Inflammatory macrophage treated with lipopolysaccharide for 4 hours (primary cell): ENCODE measurements around the gene GYS1.

ENCODE experiments used
- DNase-seq: peaks from one replicate; pipeline ENCODE4 v3.0.0-alpha.2; 2020

GYS1 gene

DNA sequence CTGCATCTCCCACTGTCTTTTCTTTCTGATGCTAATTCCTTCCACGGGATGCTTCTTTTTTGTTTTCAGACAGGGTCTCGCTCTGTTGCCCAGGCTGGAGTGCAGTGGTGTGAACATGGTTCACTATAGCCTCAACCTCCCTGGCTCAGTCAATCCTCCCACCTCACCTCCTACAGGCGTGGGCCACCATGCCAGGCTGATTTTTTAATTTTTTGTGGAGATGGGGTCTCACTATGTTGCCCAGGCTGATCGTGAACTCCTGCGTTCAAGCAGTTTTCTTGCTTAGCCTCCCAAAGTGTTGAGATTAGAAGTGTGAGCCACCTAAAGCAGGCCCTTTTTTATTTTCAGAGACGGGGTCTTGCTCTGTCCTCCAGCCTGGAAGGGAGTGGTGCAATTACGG, 4.8 kb downstream of the GYS1 start:
- DNase-seq = no peak

GRCh38 chr19:48987323-48987722, 5.8 kb downstream of the GYS1 start:
- no peak for DNase-seq

- DNase-seq = peak; percentile 12
Measured at GRCh38 chr19:48986211-48986610, 6.9 kb downstream of the GYS1 start.

DNA sequence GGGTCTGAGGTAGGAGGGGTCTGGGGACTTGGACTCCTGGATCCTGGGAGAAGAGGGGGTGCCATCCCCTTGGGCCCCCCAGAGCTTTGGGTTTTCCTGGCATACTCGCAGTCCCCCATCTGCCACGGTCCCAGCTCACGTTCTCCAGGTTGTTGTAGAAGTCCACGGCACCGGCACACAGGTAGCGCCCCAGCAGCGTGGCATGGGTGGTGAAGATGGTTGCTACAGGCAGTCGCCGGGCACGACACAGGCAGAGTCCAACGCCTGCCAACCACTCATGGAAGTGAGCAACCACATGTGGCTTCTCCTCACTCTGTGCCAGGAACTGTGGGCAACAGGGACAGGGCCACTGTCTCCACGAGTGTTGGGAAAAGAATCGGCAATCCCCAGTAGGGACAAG, 7.4 kb downstream of the GYS1 start:
- no peak for DNase-seq

DNA sequence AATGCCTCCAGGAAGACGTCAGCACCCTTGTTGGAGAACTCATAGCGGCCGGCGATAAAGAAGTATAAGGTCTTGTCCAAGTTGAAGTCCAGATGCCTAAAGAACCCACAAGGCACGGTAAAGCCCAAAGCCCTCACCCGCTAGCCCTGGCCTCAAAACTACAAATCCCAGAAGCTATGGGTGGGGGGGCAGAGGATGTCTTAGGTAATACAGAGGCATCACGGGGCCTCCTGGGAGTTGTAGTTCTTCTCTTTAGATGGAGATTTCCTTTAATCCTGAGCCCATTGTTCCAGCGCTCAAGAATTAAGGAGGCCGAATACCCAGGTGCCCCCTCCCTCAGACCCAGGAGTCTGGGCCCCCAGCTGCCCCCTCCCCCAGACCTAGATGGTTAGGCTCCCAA, 10.8 kb downstream of the GYS1 start:
- DNase-seq = no peak

- DNase-seq = no peak
Measured at GRCh38 chr19:48977061-48977460, 16.0 kb downstream of the GYS1 start.

DNA sequence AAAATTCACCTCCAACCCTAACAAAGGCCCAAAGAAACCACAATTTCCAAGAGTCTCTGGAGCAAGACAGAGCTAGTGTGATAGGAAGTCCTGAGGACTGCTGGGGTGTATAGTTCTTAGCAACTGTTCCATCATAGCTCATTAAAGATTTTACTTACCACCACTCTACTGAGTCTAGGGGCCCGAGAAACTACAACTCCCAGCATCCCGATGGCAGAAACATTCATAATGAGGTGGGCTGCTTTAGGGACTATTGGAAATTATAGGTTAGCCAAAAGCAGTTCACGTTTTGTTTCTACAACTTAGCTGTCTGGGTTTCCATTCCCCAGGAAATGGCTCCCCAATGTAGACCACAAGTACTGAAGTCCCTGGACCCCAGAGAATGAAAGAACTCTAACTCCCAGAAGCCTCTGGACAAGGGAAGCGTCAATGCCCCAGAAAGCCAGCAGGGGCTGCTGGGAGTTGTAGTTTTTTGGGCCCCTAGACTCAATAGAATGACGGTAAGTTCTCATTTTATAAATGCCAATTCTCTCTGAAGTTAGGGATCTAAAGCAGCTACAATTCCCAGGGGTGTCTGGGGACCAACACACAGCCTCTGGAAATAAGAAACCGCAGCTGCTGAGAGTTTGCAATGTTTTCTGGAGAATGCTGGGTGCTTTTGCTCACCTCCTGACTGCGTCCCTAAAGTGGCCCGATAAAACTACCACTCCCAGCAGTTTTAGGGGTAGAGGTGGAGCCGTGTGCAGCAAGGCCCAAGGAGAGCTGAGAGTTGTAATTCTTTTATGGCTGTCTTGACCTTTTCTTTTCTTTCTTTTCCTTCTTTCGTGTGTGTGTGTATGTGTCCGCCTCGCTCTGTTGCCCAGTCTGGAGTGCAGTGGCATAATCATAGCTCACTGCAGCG, 16.9 kb downstream of the GYS1 start:
- no peak for DNase-seq

DNA sequence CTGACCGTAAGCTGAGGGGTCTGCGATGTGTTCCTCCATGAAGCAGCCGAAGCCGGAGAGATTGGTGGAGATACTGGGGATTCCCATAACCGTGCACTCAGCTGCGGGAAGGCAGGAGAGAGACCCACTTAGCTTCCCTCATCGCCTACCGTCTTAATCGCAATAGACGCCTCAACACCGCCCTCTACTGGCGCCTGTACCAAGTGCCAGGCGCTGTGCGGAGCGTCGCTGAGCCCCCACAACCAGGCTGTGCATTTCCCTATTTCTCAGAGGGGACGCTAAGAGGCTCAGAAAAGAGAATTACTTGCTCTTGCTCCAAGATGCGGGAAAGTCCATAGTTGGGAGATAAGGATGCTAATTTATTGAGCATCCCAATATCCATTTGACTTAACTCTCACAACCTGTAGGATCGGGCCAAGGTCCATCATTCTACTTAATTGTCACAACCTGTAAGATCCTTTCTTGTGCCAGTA, 22.1 kb downstream of the GYS1 start:
- DNase-seq = peak; percentile 84

DNA sequence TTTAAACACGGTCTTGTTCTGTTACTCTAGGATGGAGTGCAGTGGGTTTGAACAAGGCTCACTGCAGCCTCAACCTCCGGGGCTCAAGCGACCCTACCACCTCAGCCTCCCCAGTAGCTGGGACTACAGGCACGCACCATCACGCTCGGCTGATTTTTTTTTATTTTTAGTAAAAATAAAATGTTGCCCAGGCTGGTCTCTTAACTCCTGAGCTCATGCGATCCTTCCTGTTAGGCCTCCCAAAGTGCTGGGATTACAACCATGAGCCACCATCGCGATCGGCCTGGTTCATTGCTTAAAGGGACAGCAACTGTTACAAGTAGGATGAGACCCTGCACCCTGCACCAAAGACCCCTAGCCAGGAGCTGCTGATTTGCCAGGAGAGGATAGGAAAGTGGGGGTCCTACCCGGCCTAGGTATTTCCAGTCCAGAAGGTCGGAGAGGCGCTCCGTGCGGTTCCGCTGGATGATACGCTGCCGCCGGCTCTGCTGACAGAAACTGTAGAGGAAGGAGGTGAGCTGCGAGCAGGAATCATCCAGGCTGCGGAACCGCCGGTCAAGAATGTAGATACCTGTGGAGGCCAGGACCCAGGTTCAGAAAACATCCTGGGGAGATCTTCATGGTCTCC, 22.9 kb downstream of the GYS1 start:
- no peak for DNase-seq

GRCh38 chr19:48969276-48970138, 23.6 kb downstream of the GYS1 start:
- peak; percentile 44 for DNase-seq

GRCh38 chr19:48968813-48969218, 24.3 kb downstream of the GYS1 start:
- DNase-seq = no peak

DNA sequence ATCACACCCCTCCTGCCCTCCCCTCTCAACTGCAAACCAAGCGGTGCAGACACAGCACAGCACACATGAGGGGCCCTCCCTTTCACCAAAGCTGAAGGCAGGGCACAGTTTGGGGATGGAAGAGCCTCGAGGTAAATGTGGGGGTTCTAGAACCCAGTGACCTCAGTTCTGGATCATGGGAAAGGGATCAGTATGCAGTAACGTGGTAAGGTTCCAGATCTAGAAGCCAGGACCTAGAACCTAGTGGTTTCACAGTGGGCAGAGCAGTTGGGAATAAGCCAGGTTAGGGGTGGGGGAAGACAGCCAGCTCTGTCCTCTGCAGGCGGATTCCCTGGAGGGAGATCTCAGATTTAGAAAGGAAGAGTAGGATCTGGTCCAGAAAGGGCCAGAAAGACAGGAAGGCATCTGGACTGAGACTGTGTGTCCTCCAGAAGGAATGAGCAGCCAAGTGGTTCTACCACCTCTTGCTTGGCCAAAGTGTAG, 24.9 kb downstream of the GYS1 start:
- DNase-seq = no peak

- DNase-seq = peak; percentile 98
Measured at GRCh38 chr19:48967346-48968178, 25.5 kb downstream of the GYS1 start.

DNA sequence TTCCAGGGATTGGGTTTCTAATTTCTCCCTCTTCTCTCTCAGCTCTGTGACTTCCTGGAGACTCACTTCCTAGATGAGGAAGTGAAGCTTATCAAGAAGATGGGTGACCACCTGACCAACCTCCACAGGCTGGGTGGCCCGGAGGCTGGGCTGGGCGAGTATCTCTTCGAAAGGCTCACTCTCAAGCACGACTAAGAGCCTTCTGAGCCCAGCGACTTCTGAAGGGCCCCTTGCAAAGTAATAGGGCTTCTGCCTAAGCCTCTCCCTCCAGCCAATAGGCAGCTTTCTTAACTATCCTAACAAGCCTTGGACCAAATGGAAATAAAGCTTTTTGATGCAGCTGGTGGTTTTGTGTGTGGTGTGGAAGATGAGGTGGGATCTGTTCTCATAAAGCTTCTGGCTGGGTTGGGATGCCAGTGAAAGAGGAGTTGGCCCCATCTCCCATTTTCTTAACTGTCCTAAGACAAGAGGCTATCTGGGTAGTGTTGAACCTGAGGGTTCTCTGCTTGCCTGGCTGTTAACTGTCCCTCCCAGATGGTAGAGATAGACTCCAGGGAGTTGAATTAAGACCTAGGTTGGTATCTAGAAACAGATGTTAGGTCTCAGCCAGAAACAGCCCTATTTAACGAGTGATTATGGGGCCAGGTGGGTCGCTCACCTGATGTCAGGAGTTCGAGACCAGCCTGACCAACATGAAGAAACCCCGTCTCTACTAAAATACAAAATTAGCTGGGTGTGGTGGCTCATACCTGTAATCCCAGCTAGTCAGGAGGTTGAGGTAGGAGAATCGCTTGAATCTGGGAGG, 26.4 kb downstream of the GYS1 start:
- DNase-seq = peak; percentile 65

DNA sequence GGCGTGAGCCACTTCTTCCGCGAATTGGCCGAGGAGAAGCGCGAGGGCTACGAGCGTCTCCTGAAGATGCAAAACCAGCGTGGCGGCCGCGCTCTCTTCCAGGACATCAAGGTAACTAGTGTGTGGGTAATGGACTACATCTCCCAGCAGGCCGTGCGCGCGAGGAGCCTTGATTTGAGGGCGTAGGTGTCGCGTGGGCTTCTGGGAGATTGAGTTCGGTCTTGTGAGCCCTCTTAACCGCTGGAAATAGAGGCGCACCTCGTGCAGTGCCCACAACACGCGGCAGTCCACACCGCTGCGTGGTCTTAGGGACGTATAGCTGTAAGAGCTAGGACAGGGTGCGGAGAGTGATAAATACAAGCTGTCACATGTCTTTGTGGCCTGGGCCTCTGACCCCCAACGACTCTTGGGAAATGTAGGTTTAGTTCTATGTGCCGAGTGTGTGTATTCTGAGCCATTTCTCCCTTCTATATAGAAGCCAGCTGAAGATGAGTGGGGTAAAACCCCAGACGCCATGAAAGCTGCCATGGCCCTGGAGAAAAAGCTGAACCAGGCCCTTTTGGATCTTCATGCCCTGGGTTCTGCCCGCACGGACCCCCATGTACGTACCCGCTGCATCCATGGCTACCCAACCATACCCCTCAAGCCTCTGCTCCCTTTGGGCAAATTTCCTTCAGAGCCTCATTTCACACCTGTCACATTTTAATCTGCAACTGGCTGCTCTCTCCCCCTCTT, 27.1 kb downstream of the GYS1 start:
- peak; percentile 85 for DNase-seq

- peak; percentile 97 for DNase-seq
Measured at GRCh38 chr19:48965040-48965805, 27.9 kb downstream of the GYS1 start, which contains the start of gene FTL. Gene FTL (plus strand): TSS chr19:48965309. CDS start chr19:48965508, 199 bp downstream.

- DNase-seq = no peak
Measured at GRCh38 chr19:48964205-48965039, 28.7 kb downstream of the GYS1 start.

DNA sequence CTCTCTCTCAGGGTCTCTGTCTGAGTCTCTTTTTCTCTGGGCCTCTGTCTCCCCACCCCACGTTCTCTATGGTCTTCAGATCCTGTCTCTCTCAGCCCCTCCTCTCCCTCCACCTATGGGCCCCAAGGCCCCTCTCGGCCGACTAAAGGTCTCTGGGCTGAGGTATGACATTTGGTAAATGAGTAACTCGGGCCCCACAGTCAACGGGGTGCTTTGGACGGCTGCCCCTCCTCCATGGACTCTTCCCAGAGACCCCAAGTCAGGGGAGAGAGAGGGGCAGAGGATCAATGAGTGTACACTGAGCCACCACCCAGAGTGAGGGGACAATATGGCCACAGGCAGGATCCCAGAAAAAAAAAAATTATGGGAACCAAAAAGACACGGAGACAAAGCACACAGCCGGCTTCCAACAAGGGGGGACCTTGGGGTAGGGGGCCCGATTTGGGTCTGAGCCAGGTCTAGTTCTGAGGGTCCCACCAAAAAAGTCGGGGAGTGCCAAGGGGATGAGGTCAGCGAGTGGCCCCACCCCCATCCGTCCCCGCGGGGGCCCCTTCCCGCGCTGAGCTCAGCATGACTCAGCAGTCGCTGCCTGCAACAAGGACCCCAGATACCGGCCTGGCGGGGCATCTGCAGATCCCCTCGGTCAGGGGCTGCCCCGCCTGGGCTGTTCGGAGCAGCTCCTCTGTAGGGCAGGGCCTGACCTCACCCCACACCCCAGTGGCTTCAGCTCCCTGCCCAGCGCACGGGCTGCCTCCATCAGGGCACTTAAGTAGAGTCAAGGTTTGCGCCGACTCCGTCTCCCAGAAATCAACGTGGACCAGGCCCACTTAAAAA, 29.5 kb downstream of the GYS1 start:
- DNase-seq = peak; percentile 76
